ENCODE results near the gene CEL. TPM values are rescaled to one million over a fixed set of nuclear protein-coding genes. Genes with fewer than 3 reads are reported as not detected.

The CEL gene
- total RNA-seq, 2 donors from 2014 or later: 8,438 to 9,209 TPM

DNA sequence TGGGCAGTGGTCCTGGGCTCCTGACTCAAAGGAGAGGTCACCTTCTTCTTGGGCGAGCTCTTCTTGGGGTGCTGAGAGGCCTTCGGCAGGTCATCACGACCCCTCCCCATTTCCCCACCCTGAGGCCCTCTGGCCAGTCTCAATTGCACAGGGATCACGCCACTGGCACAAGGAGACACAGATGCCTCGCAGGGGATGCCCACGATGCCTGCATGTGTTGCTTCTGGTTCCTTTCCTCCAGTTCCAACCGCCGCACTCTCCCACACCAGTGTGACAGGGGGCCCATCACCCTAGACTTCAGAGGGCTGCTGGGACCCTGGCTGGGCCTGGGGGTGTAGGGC lies 1.3 kb downstream of the CEL start:
- Histone ChIP-seq H3K27me3 (no peaks in the 10 kb centered on the region), H3K9me3 (no peaks in the 10 kb centered on the region), H3K36me3 (replicated peaks in 1 of 2; ENCODE audit: insufficient read depth in 1 of 2, low read depth in 2 of 2) (peaks cover 0 to 2% of the 10 kb centered on the region in 2 donors), H3K4me3 (peak overlapping the region; percentile 28 to 54), H3K27ac (peak overlapping the region; percentile 67 to 81 (median 73)), H3K4me1 (peaks cover 51% of the 10 kb centered on the region)
- TF ChIP-seq, protein P1, sequence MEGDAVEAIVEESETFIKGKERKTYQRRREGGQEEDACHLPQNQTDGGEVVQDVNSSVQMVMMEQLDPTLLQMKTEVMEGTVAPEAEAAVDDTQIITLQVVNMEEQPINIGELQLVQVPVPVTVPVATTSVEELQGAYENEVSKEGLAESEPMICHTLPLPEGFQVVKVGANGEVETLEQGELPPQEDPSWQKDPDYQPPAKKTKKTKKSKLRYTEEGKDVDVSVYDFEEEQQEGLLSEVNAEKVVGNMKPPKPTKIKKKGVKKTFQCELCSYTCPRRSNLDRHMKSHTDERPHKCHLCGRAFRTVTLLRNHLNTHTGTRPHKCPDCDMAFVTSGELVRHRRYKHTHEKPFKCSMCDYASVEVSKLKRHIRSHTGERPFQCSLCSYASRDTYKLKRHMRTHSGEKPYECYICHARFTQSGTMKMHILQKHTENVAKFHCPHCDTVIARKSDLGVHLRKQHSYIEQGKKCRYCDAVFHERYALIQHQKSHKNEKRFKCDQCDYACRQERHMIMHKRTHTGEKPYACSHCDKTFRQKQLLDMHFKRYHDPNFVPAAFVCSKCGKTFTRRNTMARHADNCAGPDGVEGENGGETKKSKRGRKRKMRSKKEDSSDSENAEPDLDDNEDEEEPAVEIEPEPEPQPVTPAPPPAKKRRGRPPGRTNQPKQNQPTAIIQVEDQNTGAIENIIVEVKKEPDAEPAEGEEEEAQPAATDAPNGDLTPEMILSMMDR (IDR thresholded peaks at IDR 0.05): no peak
- TF ChIP-seq POLR2A (IDR thresholded peaks at IDR 0.05): peak in 1 of 3 donors; percentile 68
- 30% methylated on average over 8 of the region's 8 CpGs; no CpG with 5 or more reads in 1 of the 2 donors for WGBS, 2 donors
- intact Hi-C loops (cut with DNase I): no loop called here
- no peak for DNase-seq
- no peak for ATAC-seq

DNA sequence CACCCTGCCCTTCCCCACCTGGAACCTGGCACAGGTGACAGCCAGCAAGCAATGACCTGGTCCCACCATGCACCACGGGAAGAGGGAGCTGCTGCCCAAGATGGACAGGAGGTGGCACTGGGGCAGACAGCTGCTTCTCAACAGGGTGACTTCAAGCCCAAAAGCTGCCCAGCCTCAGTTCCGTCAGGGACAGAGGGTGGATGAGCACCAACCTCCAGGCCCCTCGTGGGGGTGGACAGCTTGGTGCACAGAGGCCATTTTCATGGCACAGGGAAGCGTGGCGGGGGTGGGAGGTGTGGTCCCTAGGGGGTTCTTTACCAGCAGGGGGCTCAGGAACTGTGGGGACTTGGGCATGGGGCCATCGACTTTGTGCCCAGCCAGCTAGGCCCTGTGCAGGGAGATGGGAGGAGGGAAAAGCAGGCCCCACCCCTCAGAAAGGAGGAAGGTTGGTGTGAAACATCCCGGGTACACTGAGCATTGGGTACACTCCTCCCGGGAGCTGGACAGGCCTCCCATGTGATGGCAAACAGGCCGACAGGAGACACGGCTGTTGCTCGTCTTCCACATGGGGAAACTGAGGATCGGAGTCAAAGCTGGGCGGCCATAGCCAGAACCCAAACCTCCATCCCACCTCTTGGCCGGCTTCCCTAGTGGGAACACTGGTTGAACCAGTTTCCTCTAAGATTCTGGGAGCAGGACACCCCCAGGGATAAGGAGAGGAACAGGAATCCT lies 1.9 kb downstream of the CEL start:
- DNase-seq (peak; percentile 56 to 70 (median 60)), ATAC-seq (no peak)
- 33 to 49% methylated on average over 10 to 14 of the region's 14 CpGs for WGBS, 2 donors
- TF ChIP-seq, protein P1 (IDR thresholded peaks at IDR 0.05): peak in 4 of 7 experiments; percentile 17 to 24 (median 21)
- peak in 2 of 3 donors; percentile 74 to 83 for TF ChIP-seq POLR2A (IDR thresholded peaks at IDR 0.05)
- Histone ChIP-seq H3K27ac (peak overlapping the region; percentile 67 to 81 (median 73)), H3K27me3 (no peaks in the 10 kb centered on the region), H3K4me3 (peak overlapping the region; percentile 28 to 54), H3K36me3 (replicated peaks in 1 of 2; ENCODE audit: insufficient read depth in 1 of 2, low read depth in 2 of 2) (peaks cover 0 to 2% of the 10 kb centered on the region in 2 donors), H3K4me1 (peaks cover 45% of the 10 kb centered on the region), H3K9me3 (no peaks in the 10 kb centered on the region)
- intact Hi-C loops (cut with DNase I): no loop called here

DNA sequence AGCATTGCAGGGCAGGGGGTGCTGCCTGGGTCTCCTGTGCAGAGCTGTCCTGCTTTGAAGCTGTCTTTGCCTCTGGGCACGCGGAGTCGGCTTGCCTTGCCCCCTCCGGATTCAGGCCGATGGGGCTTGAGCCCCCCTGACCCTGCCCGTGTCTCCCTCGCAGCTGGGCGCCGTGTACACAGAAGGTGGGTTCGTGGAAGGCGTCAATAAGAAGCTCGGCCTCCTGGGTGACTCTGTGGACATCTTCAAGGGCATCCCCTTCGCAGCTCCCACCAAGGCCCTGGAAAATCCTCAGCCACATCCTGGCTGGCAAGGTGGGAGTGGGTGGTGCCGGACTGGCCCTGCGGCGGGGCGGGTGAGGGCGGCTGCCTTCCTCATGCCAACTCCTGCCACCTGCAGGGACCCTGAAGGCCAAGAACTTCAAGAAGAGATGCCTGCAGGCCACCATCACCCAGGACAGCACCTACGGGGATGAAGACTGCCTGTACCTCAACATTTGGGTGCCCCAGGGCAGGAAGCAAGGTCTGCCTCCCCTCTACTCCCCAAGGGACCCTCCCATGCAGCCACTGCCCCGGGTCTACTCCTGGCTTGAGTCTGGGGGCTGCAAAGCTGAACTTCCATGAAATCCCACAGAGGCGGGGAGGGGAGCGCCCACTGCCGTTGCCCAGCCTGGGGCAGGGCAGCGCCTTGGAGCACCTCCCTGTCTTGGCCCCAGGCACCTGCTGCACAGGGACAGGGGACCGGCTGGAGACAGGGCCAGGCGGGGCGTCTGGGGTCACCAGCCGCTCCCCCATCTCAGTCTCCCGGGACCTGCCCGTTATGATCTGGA lies 2.7 kb downstream of the CEL start:
- Histone ChIP-seq H3K27ac (peak overlapping the region; percentile 67 to 81 (median 73)), H3K4me1 (peaks cover 38% of the 10 kb centered on the region), H3K27me3 (no peaks in the 10 kb centered on the region), H3K9me3 (no peaks in the 10 kb centered on the region), H3K36me3 (replicated peaks in 1 of 2; ENCODE audit: insufficient read depth in 1 of 2, low read depth in 2 of 2) (peaks cover 0 to 2% of the 10 kb centered on the region in 2 donors), H3K4me3 (peak overlapping the region; percentile 28 to 54)
- peak in 2 of 3 donors; percentile 30 to 39 for TF ChIP-seq POLR2A (IDR thresholded peaks at IDR 0.05)
- TF ChIP-seq, protein P1 (IDR thresholded peaks at IDR 0.05): no peak
- ATAC-seq: no peak
- DNase-seq: peak; percentile 58 to 68 (median 62)
- intact Hi-C loops (cut with DNase I): no loop called here
- WGBS, 2 donors: 34 to 47% methylated on average over 14 to 30 of the region's 30 CpGs

DNA sequence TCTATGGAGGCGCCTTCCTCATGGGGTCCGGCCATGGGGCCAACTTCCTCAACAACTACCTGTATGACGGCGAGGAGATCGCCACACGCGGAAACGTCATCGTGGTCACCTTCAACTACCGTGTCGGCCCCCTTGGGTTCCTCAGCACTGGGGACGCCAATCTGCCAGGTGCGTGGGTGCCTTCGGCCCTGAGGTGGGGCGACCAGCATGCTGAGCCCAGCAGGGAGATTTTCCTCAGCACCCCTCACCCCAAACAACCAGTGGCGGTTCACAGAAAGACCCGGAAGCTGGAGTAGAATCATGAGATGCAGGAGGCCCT lies 3.2 kb downstream of the CEL start:
- DNase-seq (no peak), ATAC-seq (no peak)
- Histone ChIP-seq H3K27me3 (no peaks in the 10 kb centered on the region), H3K27ac (peak overlapping the region; percentile 67 to 81 (median 73)), H3K9me3 (no peaks in the 10 kb centered on the region), H3K4me1 (peaks cover 32% of the 10 kb centered on the region), H3K4me3 (peak overlapping the region; percentile 28 to 54), H3K36me3 (replicated peaks in 1 of 2; ENCODE audit: insufficient read depth in 1 of 2, low read depth in 2 of 2) (peaks cover 0 to 2% of the 10 kb centered on the region in 2 donors)
- TF ChIP-seq, protein P1 (IDR thresholded peaks at IDR 0.05): no peak
- peak; percentile 4 to 12 (median 6) for TF ChIP-seq POLR2A (IDR thresholded peaks at IDR 0.05)
- WGBS, 2 donors: 38 to 50% methylated on average over 16 to 17 of the region's 17 CpGs
- intact Hi-C loops (cut with DNase I): no loop called here
